ENCODE measurements around the gene ANKRD33. TPM values are rescaled to one million over a fixed set of nuclear protein-coding genes. Genes with fewer than 3 reads are reported as not detected.

The ANKRD33 gene
- total RNA-seq, 1 experiment from 2014 or later, result not detected

- Mint-ChIP-seq H3K4me3 (ENCODE audit: low read depth, unreplicated experiment) (no peak overlapping the region), H3K4me1 (ENCODE audit: low read depth, unreplicated experiment) (peaks cover 7% of the 10 kb centered on the region), H3K9me3 (ENCODE audit: low read depth, unreplicated experiment) (no peaks in the 10 kb centered on the region), H3K27me3 (ENCODE audit: unreplicated experiment) (peaks cover 66% of the 10 kb centered on the region), H3K27ac (ENCODE audit: unreplicated experiment) (no peak overlapping the region), H3K36me3 (ENCODE audit: insufficient read depth, unreplicated experiment) (no peaks in the 10 kb centered on the region)
- TF ChIP-seq, protein P1, sequence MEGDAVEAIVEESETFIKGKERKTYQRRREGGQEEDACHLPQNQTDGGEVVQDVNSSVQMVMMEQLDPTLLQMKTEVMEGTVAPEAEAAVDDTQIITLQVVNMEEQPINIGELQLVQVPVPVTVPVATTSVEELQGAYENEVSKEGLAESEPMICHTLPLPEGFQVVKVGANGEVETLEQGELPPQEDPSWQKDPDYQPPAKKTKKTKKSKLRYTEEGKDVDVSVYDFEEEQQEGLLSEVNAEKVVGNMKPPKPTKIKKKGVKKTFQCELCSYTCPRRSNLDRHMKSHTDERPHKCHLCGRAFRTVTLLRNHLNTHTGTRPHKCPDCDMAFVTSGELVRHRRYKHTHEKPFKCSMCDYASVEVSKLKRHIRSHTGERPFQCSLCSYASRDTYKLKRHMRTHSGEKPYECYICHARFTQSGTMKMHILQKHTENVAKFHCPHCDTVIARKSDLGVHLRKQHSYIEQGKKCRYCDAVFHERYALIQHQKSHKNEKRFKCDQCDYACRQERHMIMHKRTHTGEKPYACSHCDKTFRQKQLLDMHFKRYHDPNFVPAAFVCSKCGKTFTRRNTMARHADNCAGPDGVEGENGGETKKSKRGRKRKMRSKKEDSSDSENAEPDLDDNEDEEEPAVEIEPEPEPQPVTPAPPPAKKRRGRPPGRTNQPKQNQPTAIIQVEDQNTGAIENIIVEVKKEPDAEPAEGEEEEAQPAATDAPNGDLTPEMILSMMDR (IDR thresholded peaks at IDR 0.05; ENCODE audit: unreplicated experiment), result no peak
- DNase-seq, result no peak
- CTCF ChIA-PET, result no interaction called here
- intact Hi-C loops (cut with micrococcal nuclease; ENCODE audit: unreplicated experiment), result no loop called here
- no TSS peak for BruUV-seq (replicated peaks)
Measured at GRCh38 chr12:51850081-51850964, 37.6 kb upstream of the ANKRD33 start.

DNA sequence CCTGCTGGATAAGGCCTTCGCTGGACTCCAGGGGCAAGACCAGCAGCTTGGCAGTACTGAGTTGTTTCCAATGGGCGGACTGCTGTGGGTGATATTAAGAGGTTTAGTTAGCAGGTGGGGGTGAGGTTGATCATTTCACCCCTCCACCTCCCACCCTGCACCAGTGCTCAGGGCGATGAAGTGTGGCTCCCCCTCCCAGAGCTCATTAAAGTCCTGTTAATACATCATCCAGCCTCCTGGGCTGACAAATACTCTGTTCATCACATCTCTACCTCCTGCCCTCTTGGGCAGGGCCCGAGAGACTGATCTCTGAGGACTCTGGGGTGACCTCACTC, 37.0 kb upstream of the ANKRD33 start:
- TF ChIP-seq, protein P1 (IDR thresholded peaks at IDR 0.05; ENCODE audit: unreplicated experiment), result no peak
- no peak for DNase-seq
- intact Hi-C loops (cut with micrococcal nuclease; ENCODE audit: unreplicated experiment), result no loop called here

GRCh38 chr12:51851413-51852124, 36.3 kb upstream of the ANKRD33 start:
- Mint-ChIP-seq H3K4me3 (ENCODE audit: low read depth, unreplicated experiment) (no peak overlapping the region), H3K27me3 (ENCODE audit: unreplicated experiment) (peaks cover 65% of the 10 kb centered on the region), H3K27ac (ENCODE audit: unreplicated experiment) (no peak overlapping the region), H3K36me3 (ENCODE audit: insufficient read depth, unreplicated experiment) (no peaks in the 10 kb centered on the region), H3K4me1 (ENCODE audit: low read depth, unreplicated experiment) (no peaks in the 10 kb centered on the region), H3K9me3 (ENCODE audit: low read depth, unreplicated experiment) (no peaks in the 10 kb centered on the region)
- BruUV-seq (replicated peaks), result no TSS peak
- no peak for DNase-seq
- TF ChIP-seq, protein P1 (IDR thresholded peaks at IDR 0.05; ENCODE audit: unreplicated experiment), result no peak
- intact Hi-C loops (cut with micrococcal nuclease; ENCODE audit: unreplicated experiment), result no loop called here
- CTCF ChIA-PET, result interaction anchor here (1.2 kb wide), 1 partner anchor 27 kb away, joined by 4 read pairs; no protein-coding TSS in a partner anchor

More for the DNA sequence above, 37.0 kb upstream of the ANKRD33 start:
- H3K4me3 Mint-ChIP-seq (ENCODE audit: low read depth, unreplicated experiment), result no peak overlapping the region
- BruUV-seq (replicated peaks), result no TSS peak
- H3K4me1 Mint-ChIP-seq (ENCODE audit: low read depth, unreplicated experiment), result peaks cover 3% of the 10 kb centered on the region
- H3K9me3 Mint-ChIP-seq (ENCODE audit: low read depth, unreplicated experiment), result no peaks in the 10 kb centered on the region
- peaks cover 65% of the 10 kb centered on the region for H3K27me3 Mint-ChIP-seq (ENCODE audit: unreplicated experiment)
- CTCF ChIA-PET, result no interaction called here
- no peak overlapping the region for H3K27ac Mint-ChIP-seq (ENCODE audit: unreplicated experiment)
- no peaks in the 10 kb centered on the region for H3K36me3 Mint-ChIP-seq (ENCODE audit: insufficient read depth, unreplicated experiment)

DNA sequence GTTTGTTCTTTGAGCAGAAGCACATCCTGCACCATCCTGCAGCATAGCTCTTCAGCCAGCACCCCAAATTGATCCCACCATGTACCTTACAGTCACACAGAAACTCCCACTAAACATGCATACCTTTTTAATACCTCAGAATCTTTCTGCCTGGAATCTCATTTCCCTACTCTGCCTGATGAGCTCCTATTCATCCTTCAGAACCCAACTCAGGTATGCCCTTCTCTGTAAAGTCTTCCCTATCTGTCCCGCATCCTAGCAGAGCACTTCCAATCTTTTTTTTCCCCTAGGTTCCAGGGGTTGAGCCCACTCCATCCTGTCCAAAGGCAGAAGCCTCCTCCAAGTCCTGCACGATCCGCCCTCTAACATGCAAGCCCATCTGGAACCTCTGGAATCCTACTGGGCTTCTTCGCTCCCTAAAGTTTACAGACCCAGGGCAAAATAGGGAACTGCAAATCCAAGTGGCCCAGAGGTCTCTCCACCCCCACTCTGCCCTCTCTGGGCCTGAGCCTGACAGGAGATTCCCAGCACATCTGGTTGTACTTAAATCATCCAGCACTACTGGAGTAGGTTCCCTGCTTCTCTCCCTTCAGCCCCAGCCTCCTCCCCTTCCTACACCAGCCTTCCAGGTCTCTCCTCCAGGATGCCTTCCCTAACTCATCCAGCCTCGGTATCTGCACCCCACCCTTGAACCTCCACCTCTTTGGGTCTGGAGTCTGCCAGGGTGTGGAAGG, 35.3 kb upstream of the ANKRD33 start:
- H3K27ac Mint-ChIP-seq (ENCODE audit: unreplicated experiment), result no peak overlapping the region

More for the DNA sequence above, 35.3 kb upstream of the ANKRD33 start:
- Mint-ChIP-seq H3K9me3 (ENCODE audit: low read depth, unreplicated experiment) (no peaks in the 10 kb centered on the region), H3K27me3 (ENCODE audit: unreplicated experiment) (peaks cover 73% of the 10 kb centered on the region), H3K4me1 (ENCODE audit: low read depth, unreplicated experiment) (no peaks in the 10 kb centered on the region), H3K36me3 (ENCODE audit: insufficient read depth, unreplicated experiment) (no peaks in the 10 kb centered on the region), H3K4me3 (ENCODE audit: low read depth, unreplicated experiment) (no peak overlapping the region)
- TF ChIP-seq, protein P1 (IDR thresholded peaks at IDR 0.05; ENCODE audit: unreplicated experiment), result no peak
- BruUV-seq (replicated peaks), result no TSS peak
- CTCF ChIA-PET, result interaction anchor here (1.2 kb wide), 1 partner anchor 28 kb away, joined by 4 read pairs; no protein-coding TSS in a partner anchor
- no peak for DNase-seq
- intact Hi-C loops (cut with micrococcal nuclease; ENCODE audit: unreplicated experiment), result no loop called here
